ENCODE measurements around the gene LTBP2. TPM values are rescaled to one million over a fixed set of nuclear protein-coding genes. Genes with fewer than 3 reads are reported as not detected.

Gene LTBP2
- polyA plus RNA-seq, 2 of the 4 experiments (the other 2 are of a cell fraction), result 4.9 to 14.4 TPM

DNA sequence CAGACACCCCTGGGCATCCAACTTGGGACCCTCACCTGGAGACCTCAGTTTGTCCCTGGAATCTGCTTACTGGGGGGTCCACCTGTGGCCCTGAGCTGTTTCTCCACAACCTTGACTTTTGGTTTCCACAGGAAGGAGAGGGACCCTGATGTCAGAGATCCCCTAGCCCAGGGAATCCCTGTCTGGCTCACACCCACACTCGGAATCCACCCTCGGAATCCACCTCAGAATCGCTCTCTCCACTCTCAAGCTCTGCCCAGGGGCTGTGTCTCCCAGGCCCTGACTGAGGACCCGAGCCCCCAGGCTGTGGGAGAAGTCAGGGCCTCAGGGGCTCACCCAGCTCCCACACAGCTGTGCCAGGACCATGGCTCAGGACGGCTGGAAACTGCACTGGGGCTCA is 17.4 kb downstream of the LTBP2 start:
- WGBS (ENCODE audit: missing lambda C conversion rate), result 89% methylated on average over 4 of the region's 5 CpGs
- no peak overlapping the region for H3K4me3 ChIP-seq
- ATAC-seq, result no peak
- H3K4me2 ChIP-seq, result no peak overlapping the region
- FAIRE-seq, result no peak
- H3K9me3 ChIP-seq, result no peaks in the 10 kb centered on the region
- no peak for TF ChIP-seq CBX8 (IDR thresholded peaks at IDR 0.05)
- TF ChIP-seq RNF2 (IDR thresholded peaks at IDR 0.05; ENCODE audit: borderline replicate concordance, low read depth), result no peak
- POLR2A ChIA-PET, result no interaction called here
- no peaks in the 10 kb centered on the region for H3K4me1 ChIP-seq
- no peak for DNase-seq (ENCODE audit: low read depth in 1 of 2, low spot score in 1 of 2)
- CTCF ChIA-PET, result interaction anchor here (0.5 to 2.8 kb wide), 8 partner anchors 8 to 228 kb away, joined by 3 to 12 read pairs (median 4); partner anchors contain the start of gene LTBP2
- peak overlapping the region in 1 of 2 experiments; percentile 1; a peak in 1 of 6 replicates for H3K27ac ChIP-seq

DNA sequence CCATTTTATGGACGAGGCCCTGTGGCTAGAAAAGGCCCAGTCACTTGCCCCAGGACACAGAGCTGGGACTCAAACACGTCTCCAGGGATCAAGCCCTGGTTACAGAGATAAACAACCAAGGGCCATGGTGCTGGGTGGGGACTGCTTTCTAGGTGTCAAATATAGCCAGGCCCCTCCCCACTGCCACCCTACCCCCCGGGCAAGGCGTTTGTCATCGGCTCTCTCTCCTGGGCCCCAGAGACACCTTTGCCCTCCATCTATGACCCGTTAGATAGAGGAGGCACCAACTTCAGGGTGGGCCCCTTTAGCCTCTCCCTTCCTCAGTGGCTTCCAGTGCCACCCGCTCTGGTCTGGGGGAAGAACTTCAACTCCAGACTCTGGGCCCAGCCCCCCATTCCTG is 18.0 kb downstream of the LTBP2 start:
- TF ChIP-seq NR3C1 (IDR thresholded peaks at IDR 0.05) (no peak), ZNF302 (CRISPR knock-in tag; IDR thresholded peaks at IDR 0.05) (no peak), EHF (CRISPR knock-in tag; IDR thresholded peaks at IDR 0.05) (no peak), MAFK (IDR thresholded peaks at IDR 0.05; ENCODE audit: partially characterized antibody) (no peak), HOXB13 (CRISPR knock-in tag; IDR thresholded peaks at IDR 0.05; ENCODE audit: low read depth) (no peak), JUNB (IDR thresholded peaks at IDR 0.05) (no peak), ZC3H11A (IDR thresholded peaks at IDR 0.05) (no peak), EHMT2 (IDR thresholded peaks at IDR 0.05; ENCODE audit: low read depth) (no peak), CEBPB (IDR thresholded peaks at IDR 0.05) (no peak), TP53 (CRISPR knock-in tag; IDR thresholded peaks at IDR 0.05) (no peak), GATA3 (IDR thresholded peaks at IDR 0.05; ENCODE audit: borderline replicate concordance) (no peak), CHD4 (IDR thresholded peaks at IDR 0.05; ENCODE audit: borderline replicate concordance) (no peak), FOSB (CRISPR knock-in tag; IDR thresholded peaks at IDR 0.05) (no peak), ZSCAN20 (CRISPR knock-in tag; IDR thresholded peaks at IDR 0.05) (no peak), FOXS1 (CRISPR knock-in tag; IDR thresholded peaks at IDR 0.05) (no peak), MAZ (IDR thresholded peaks at IDR 0.05; ENCODE audit: borderline replicate concordance, low read depth, low read length) (no peak), HDAC2 (IDR thresholded peaks at IDR 0.05) (no peak)
- WGBS (ENCODE audit: missing lambda C conversion rate), result 87% methylated on average over 7 of the region's 7 CpGs
- no peaks in the 10 kb centered on the region for H3K9me3 ChIP-seq
- DNase-seq (ENCODE audit: low read depth in 1 of 2, low spot score in 1 of 2), result no peak
- H3K4me1 ChIP-seq, result no peaks in the 10 kb centered on the region
- FAIRE-seq, result no peak
- no peak overlapping the region for H3K4me2 ChIP-seq
- H3K4me3 ChIP-seq, result no peak overlapping the region
- no peak for ATAC-seq
- H3K27ac ChIP-seq, result no peak overlapping the region
- ChIA-PET CTCF (interaction anchor here (0.5 to 2.8 kb wide), 9 partner anchors 7 to 283 kb away, joined by 3 to 12 read pairs (median 4); partner anchors contain the start of gene LTBP2), POLR2A (no interaction called here)

DNA sequence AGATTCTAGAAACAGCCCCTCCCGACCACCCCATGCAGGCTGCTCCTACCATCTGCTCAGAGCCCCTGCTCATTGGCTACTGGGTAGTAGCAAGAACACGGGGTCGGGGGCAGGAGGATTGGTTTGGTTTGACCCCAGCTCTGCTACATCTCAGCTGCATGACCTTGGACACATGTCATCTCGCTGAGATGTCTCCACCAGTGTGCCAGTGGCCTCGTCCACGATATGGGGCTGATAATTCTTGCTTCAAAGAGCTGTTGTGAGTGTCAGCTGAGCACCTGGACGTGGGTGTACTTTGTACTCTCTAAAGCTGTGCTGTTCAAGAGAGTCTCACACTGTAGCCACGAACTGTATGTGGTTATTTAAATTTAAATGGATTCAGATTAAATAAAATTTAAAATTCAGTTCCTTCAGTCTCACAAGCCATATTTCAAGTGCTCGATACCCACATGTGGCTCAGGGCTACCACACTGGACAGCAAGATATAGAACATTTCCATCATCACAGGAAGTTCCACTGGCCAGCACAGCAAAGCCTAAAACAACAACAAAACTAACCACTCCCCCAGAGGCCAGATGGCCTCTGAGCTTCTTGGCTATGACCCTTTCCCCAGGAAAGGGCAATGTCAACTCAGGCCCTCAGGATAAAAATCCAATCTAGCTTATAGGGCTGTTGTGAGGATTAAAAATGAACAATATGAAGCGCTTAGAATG is 18.6 kb downstream of the LTBP2 start:
- H3K4me1 ChIP-seq, result no peaks in the 10 kb centered on the region
- no peaks in the 10 kb centered on the region for H3K9me3 ChIP-seq
- FAIRE-seq, result no peak
- ChIA-PET CTCF (interaction anchor here (0.6 to 2.8 kb wide), 7 partner anchors 9 to 284 kb away, joined by 3 to 12 read pairs (median 4); partner anchors contain the start of gene LTBP2), POLR2A (no interaction called here)
- WGBS (ENCODE audit: missing lambda C conversion rate), result 74% methylated on average over 10 of the region's 10 CpGs
- H3K27ac ChIP-seq, result no peak overlapping the region
- no peak overlapping the region for H3K4me2 ChIP-seq
- no peak overlapping the region for H3K4me3 ChIP-seq
- TF ChIP-seq ZFP36 (IDR thresholded peaks at IDR 0.05; ENCODE audit: borderline replicate concordance, partially characterized antibody) (no peak), BHLHE40 (IDR thresholded peaks at IDR 0.05; ENCODE audit: low read depth, low read length) (no peak)
- TF ChIP-seq, protein P1, sequence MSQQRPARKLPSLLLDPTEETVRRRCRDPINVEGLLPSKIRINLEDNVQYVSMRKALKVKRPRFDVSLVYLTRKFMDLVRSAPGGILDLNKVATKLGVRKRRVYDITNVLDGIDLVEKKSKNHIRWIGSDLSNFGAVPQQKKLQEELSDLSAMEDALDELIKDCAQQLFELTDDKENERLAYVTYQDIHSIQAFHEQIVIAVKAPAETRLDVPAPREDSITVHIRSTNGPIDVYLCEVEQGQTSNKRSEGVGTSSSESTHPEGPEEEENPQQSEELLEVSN (IDR thresholded peaks at IDR 0.05; ENCODE audit: borderline replicate concordance, low read depth), result no peak
- TF ChIP-seq, protein P2, sequence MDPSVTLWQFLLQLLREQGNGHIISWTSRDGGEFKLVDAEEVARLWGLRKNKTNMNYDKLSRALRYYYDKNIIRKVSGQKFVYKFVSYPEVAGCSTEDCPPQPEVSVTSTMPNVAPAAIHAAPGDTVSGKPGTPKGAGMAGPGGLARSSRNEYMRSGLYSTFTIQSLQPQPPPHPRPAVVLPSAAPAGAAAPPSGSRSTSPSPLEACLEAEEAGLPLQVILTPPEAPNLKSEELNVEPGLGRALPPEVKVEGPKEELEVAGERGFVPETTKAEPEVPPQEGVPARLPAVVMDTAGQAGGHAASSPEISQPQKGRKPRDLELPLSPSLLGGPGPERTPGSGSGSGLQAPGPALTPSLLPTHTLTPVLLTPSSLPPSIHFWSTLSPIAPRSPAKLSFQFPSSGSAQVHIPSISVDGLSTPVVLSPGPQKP (IDR thresholded peaks at IDR 0.05; ENCODE audit: low read depth, low read length), result no peak
- TF ChIP-seq, protein P3, sequence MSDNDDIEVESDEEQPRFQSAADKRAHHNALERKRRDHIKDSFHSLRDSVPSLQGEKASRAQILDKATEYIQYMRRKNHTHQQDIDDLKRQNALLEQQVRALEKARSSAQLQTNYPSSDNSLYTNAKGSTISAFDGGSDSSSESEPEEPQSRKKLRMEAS (IDR thresholded peaks at IDR 0.05), result no peak
- no peak for DNase-seq (ENCODE audit: low read depth in 1 of 2, low spot score in 1 of 2)
- ATAC-seq, result no peak
